HG03460 (cell line): ENCODE data around the gene TTPAL.

ENCODE experiments used
- ATAC-seq: cut with Tn5 transposase; IDR thresholded peaks from one replicate; pipeline ENCODE4 v1.9.1; 2021; ENCODE audit not compliant: unreplicated experiment

The TTPAL gene

GRCh38 chr20:44532981-44533331, 57.3 kb downstream of the TTPAL start:
- ATAC-seq, result no peak

- no peak for ATAC-seq
Observed at GRCh38 chr20:44533928-44534327, 58.3 kb downstream of the TTPAL start.

- ATAC-seq, result no peak
Observed at GRCh38 chr20:44536175-44536574, 60.5 kb downstream of the TTPAL start.

- no peak for ATAC-seq
Observed at GRCh38 chr20:44537993-44538392, 62.3 kb downstream of the TTPAL start.

- no peak for ATAC-seq
Observed at GRCh38 chr20:44540834-44541233, 65.2 kb downstream of the TTPAL start.

GRCh38 chr20:44541992-44542391, 66.3 kb downstream of the TTPAL start:
- ATAC-seq, result no peak

- ATAC-seq, result no peak
Observed at GRCh38 chr20:44542890-44543289, 67.2 kb downstream of the TTPAL start.

- ATAC-seq, result no peak
Observed at GRCh38 chr20:44543358-44543757, 67.7 kb downstream of the TTPAL start.
